COR-L47 (cell line): ENCODE measurements around the gene SAMD10.
A peak's percentile ranks its signal among the peaks of the same experiment; 100 is the strongest.
"Not testable (repeated sequence)": the region's sequence is repeated elsewhere in the genome, so short reads cannot be mapped to it uniquely, and the experiment has no call there.

Experiments
- DNase-seq: peaks from one replicate; lab custom pipeline; 2025; lab: John Stamatoyannopoulos, UW

The SAMD10 gene

GRCh38 chr20:64001607-64002011 lies 22.2 kb upstream of the SAMD10 start:
- peak; percentile 9 for DNase-seq

- no peak for DNase-seq
Measured at GRCh38 chr20:64000906-64001305, 21.5 kb upstream of the SAMD10 start.

- no peak for DNase-seq
Measured at GRCh38 chr20:63982937-63983336, 3.5 kb upstream of the SAMD10 start.

GRCh38 chr20:63980806-63981728 lies 1.6 kb upstream of the SAMD10 start, which contains the start of gene PRPF6:
TSS of gene PRPF6 (plus strand) at chr20:63981132. CDS start at chr20:63981246, 114 bp downstream.
- peak; percentile 97 for DNase-seq

- DNase-seq, result no peak
Measured at GRCh38 chr20:63980317-63980805, 919 bp upstream of the SAMD10 start.

GRCh38 chr20:63979229-63979556 lies 249 bp downstream of the SAMD10 start:
- DNase-seq, result no peak

- DNase-seq, result peak; percentile 65
Measured at GRCh38 chr20:63978319-63979228, 868 bp downstream of the SAMD10 start.

GRCh38 chr20:63977739-63978276 lies 1.6 kb downstream of the SAMD10 start:
- no peak for DNase-seq

GRCh38 chr20:63976980-63977738 lies 2.3 kb downstream of the SAMD10 start:
- no peak for DNase-seq

- DNase-seq, result not testable (repeated sequence)
Measured at GRCh38 chr20:63976511-63976910, 2.9 kb downstream of the SAMD10 start.

GRCh38 chr20:63974402-63975200 lies 4.8 kb downstream of the SAMD10 start:
- DNase-seq, result peak; percentile 99

GRCh38 chr20:63973636-63974401 lies 5.6 kb downstream of the SAMD10 start:
- peak; percentile 75 for DNase-seq

- no peak for DNase-seq
Measured at GRCh38 chr20:63973160-63973479, 6.3 kb downstream of the SAMD10 start.

GRCh38 chr20:63972312-63973159 lies 6.9 kb downstream of the SAMD10 start:
- no peak for DNase-seq

GRCh38 chr20:63971960-63972311 lies 7.5 kb downstream of the SAMD10 start:
- not testable (repeated sequence) for DNase-seq

- no peak for DNase-seq
Measured at GRCh38 chr20:63970714-63971431, 8.6 kb downstream of the SAMD10 start.

- peak; percentile 71 for DNase-seq
Measured at GRCh38 chr20:63969838-63970713, 9.4 kb downstream of the SAMD10 start, which contains the start of gene ZNF512B. TSS of gene ZNF512B (minus strand) at chr20:63969930. CDS start at chr20:63967950, 1,980 bp downstream.
